ENCODE data around the gene PDGFC. TPM values are rescaled to one million over a fixed set of nuclear protein-coding genes. Genes with fewer than 3 reads are reported as not detected.

Gene PDGFC
- total RNA-seq, 2 experiments from 2014 or later = not detected

DNA sequence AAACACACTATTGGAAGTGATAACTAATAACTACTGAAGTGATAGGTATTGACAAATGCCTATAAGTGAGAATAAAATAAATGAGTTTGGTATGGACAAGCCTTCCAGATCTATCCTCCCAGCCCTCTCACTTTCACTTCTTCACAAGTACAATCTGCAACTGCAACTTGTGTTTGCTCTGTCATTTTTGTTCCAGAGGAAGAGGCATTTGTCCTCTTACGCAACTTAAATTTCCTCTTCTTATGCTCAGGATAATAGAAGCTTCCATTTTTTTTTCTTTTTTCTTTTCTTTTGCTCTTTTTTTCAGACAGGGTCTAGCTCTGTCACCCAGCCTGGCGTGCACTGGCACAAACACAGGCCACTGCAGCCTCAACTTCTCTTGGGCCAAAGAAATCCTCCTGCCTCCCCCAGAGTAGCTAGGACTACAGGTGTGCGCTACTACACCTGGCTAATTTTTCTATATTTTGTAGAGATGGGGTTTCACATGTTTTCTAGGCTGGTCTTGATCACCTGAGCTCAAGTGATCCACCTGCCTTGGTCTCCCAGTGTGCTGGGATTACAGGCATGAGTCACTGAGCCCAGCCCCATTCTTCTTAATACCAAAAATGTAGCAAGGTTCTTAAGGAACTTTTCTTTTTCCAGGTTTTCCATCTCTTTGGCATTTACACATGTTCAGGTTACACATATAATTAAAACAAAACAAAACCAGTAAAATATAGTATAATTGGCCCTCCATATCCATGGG lies 73.1 kb downstream of the PDGFC start:
- no peak overlapping the region for H3K4me3 ChIP-seq (ENCODE audit: low read depth, low read length, poor library complexity, severe bottlenecking)
- DNase-seq (ENCODE audit: low spot score) = no peak
- no peaks in the 10 kb centered on the region for H3K36me3 ChIP-seq (ENCODE audit: insufficient read depth, low read length)
- no peak overlapping the region for H2AFZ ChIP-seq (ENCODE audit: low read length)
- no TSS peak for BruUV-seq (replicated peaks)
- intact Hi-C loops (cut with micrococcal nuclease; ENCODE audit: unreplicated experiment) = no loop called here
- TF ChIP-seq, protein P1, sequence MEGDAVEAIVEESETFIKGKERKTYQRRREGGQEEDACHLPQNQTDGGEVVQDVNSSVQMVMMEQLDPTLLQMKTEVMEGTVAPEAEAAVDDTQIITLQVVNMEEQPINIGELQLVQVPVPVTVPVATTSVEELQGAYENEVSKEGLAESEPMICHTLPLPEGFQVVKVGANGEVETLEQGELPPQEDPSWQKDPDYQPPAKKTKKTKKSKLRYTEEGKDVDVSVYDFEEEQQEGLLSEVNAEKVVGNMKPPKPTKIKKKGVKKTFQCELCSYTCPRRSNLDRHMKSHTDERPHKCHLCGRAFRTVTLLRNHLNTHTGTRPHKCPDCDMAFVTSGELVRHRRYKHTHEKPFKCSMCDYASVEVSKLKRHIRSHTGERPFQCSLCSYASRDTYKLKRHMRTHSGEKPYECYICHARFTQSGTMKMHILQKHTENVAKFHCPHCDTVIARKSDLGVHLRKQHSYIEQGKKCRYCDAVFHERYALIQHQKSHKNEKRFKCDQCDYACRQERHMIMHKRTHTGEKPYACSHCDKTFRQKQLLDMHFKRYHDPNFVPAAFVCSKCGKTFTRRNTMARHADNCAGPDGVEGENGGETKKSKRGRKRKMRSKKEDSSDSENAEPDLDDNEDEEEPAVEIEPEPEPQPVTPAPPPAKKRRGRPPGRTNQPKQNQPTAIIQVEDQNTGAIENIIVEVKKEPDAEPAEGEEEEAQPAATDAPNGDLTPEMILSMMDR (conservative IDR thresholded peaks at IDR 0.05; ENCODE audit: low read length) = no peak
- TF ChIP-seq EZH2phosphoT487 (IDR thresholded peaks at IDR 0.05; ENCODE audit: borderline replicate concordance, low read depth, low read length) = no peak
- no peak overlapping the region for H3K27ac ChIP-seq (ENCODE audit: low read depth, low read length, poor library complexity, severe bottlenecking)
- ChIA-PET POLR2A (no interaction called here), CTCF (ENCODE audit: unreplicated experiment) (no interaction called here)
- no peak overlapping the region for H3K4me2 ChIP-seq (ENCODE audit: low read length)
- H3K79me2 ChIP-seq (ENCODE audit: insufficient read depth, low read depth, low read length) = no peaks in the 10 kb centered on the region
- no peaks in the 10 kb centered on the region for H3K4me1 ChIP-seq (ENCODE audit: insufficient read depth, low read length, poor library complexity, severe bottlenecking)
- H3K9me2 ChIP-seq (ENCODE audit: insufficient read depth, low read length) = no peaks in the 10 kb centered on the region
- no peaks in the 10 kb centered on the region for H4K20me1 ChIP-seq (ENCODE audit: insufficient read depth, low read length)
- H3K9me3 ChIP-seq (ENCODE audit: low read length) = no peaks in the 10 kb centered on the region

DNA sequence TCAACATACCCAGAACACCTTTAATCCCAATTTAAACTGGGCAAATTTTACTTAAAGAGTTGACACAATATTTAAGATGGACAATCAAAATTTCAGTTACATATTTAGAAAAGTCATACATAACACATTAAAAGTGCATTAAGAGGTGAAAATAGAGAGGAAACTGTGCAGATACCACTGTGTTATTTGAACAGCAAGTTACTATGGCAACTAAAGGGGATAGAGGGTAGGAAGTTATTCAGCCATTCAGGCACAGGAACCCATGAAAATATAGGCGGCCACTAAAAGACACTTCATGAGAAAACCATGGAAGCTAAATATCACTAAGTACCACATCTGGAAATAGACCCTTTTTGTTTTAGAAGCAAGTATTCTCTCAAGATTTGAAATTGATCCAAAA lies 75.1 kb downstream of the PDGFC start:
- CTCF ChIA-PET (ENCODE audit: unreplicated experiment) = no interaction called here
- no peak for DNase-seq (ENCODE audit: low spot score)

DNA sequence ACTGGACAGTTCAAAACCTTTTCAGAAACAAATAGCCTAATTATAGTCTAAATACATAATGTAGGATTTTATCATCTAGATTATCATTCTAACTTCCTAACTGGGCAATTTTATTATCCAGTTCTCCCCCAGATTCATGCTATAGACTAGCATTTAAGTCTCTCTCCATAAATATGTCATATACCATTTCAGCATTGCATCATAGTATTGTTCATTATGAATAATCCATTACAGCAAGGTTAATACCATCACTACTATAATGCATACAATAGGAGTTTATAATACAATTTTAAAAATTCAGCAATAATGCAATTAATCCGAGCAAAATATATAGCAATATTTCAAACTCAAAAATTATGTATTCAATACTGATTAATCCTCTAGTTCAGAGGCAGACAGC lies 77.4 kb downstream of the PDGFC start:
- no peak for DNase-seq (ENCODE audit: low spot score)
- Histone ChIP-seq H3K9me2 (ENCODE audit: insufficient read depth, low read length) (no peaks in the 10 kb centered on the region), H2AFZ (ENCODE audit: low read length) (no peak overlapping the region), H4K20me1 (ENCODE audit: insufficient read depth, low read length) (no peaks in the 10 kb centered on the region), H3K4me2 (ENCODE audit: low read length) (no peak overlapping the region), H3K36me3 (ENCODE audit: insufficient read depth, low read length) (no peaks in the 10 kb centered on the region), H3K4me1 (ENCODE audit: insufficient read depth, low read length, poor library complexity, severe bottlenecking) (no peaks in the 10 kb centered on the region), H3K79me2 (ENCODE audit: insufficient read depth, low read depth, low read length) (no peaks in the 10 kb centered on the region), H3K27ac (ENCODE audit: low read depth, low read length, poor library complexity, severe bottlenecking) (no peak overlapping the region), H3K9me3 (ENCODE audit: low read length) (no peaks in the 10 kb centered on the region), H3K4me3 (ENCODE audit: low read depth, low read length, poor library complexity, severe bottlenecking) (no peak overlapping the region)
- TF ChIP-seq EZH2phosphoT487 (IDR thresholded peaks at IDR 0.05; ENCODE audit: borderline replicate concordance, low read depth, low read length) = no peak
- TF ChIP-seq, protein P1 (conservative IDR thresholded peaks at IDR 0.05; ENCODE audit: low read length) = no peak
- intact Hi-C loops (cut with micrococcal nuclease; ENCODE audit: unreplicated experiment) = no loop called here
- no TSS peak for BruUV-seq (replicated peaks)
- ChIA-PET POLR2A (no interaction called here), CTCF (ENCODE audit: unreplicated experiment) (no interaction called here)

More for the DNA sequence above, 75.1 kb downstream of the PDGFC start:
- H3K36me3 ChIP-seq (ENCODE audit: insufficient read depth, low read length) = no peaks in the 10 kb centered on the region
- no TSS peak for BruUV-seq (replicated peaks)
- no peak overlapping the region for H2AFZ ChIP-seq (ENCODE audit: low read length)
- no peaks in the 10 kb centered on the region for H4K20me1 ChIP-seq (ENCODE audit: insufficient read depth, low read length)
- H3K9me2 ChIP-seq (ENCODE audit: insufficient read depth, low read length) = no peaks in the 10 kb centered on the region
- H3K4me3 ChIP-seq (ENCODE audit: low read depth, low read length, poor library complexity, severe bottlenecking) = no peak overlapping the region
- no peak overlapping the region for H3K27ac ChIP-seq (ENCODE audit: low read depth, low read length, poor library complexity, severe bottlenecking)
- no peak overlapping the region for H3K4me2 ChIP-seq (ENCODE audit: low read length)
- intact Hi-C loops (cut with micrococcal nuclease; ENCODE audit: unreplicated experiment) = no loop called here
- H3K9me3 ChIP-seq (ENCODE audit: low read length) = no peaks in the 10 kb centered on the region
- TF ChIP-seq, protein P1 (conservative IDR thresholded peaks at IDR 0.05; ENCODE audit: low read length) = no peak
- no peak for TF ChIP-seq EZH2phosphoT487 (IDR thresholded peaks at IDR 0.05; ENCODE audit: borderline replicate concordance, low read depth, low read length)
- H3K4me1 ChIP-seq (ENCODE audit: insufficient read depth, low read length, poor library complexity, severe bottlenecking) = no peaks in the 10 kb centered on the region
- no peaks in the 10 kb centered on the region for H3K79me2 ChIP-seq (ENCODE audit: insufficient read depth, low read depth, low read length)
- POLR2A ChIA-PET = interaction anchor here (0.7 kb wide), 1 partner anchor 49 kb away, joined by 5 read pairs; no protein-coding TSS in a partner anchor

Data from OCI-LY7 (cell line).